WERI-Rb-1 (cell line): ENCODE results near the gene HMCN1.

Source experiments
- DNase-seq: peaks from one replicate; pipeline ENCODE4 v3.0.0-alpha.2; 2020
- H3K27ac ChIP-seq: fragments of 250-450 bp; sonication (Bioruptor Pico); 2 replicates; pipeline ENCODE4 v1.5.1; 2020; ENCODE audit warnings: mild to moderate bottlenecking, moderate library complexity
- H3K27me3 ChIP-seq: fragments of 250-450 bp; sonication (Bioruptor Pico); 2 replicates; pipeline ENCODE4 v1.5.1; 2021; ENCODE audit warnings: mild to moderate bottlenecking, low read depth, moderate library complexity; ENCODE audit not compliant: insufficient read depth, severe bottlenecking
- H3K36me3 ChIP-seq: fragments of 250-450 bp; sonication (Bioruptor Pico); 2 replicates; pipeline ENCODE4 v1.5.1; 2020; ENCODE audit warnings: mild to moderate bottlenecking, moderate library complexity
- H3K4me3 ChIP-seq: 2 replicates; pipeline ENCODE4 v1.5.1; 2011; ENCODE audit warnings: low read depth, mild to moderate bottlenecking, control low read depth, low read length
- H3K9me3 ChIP-seq: fragments of 250-450 bp; sonication (Bioruptor Pico); 2 replicates; pipeline ENCODE4 v1.5.1; 2021; ENCODE audit warnings: mild to moderate bottlenecking, moderate library complexity; ENCODE audit not compliant: severe bottlenecking
- TF ChIP-seq, protein P1 (sequence below): IDR thresholded peaks from 2 replicates; pipeline ENCODE4 v1.5.1; 2011; ENCODE audit warnings: low read depth, mild to moderate bottlenecking, control low read depth, inconsistent platforms, low read length

The HMCN1 gene

DNA sequence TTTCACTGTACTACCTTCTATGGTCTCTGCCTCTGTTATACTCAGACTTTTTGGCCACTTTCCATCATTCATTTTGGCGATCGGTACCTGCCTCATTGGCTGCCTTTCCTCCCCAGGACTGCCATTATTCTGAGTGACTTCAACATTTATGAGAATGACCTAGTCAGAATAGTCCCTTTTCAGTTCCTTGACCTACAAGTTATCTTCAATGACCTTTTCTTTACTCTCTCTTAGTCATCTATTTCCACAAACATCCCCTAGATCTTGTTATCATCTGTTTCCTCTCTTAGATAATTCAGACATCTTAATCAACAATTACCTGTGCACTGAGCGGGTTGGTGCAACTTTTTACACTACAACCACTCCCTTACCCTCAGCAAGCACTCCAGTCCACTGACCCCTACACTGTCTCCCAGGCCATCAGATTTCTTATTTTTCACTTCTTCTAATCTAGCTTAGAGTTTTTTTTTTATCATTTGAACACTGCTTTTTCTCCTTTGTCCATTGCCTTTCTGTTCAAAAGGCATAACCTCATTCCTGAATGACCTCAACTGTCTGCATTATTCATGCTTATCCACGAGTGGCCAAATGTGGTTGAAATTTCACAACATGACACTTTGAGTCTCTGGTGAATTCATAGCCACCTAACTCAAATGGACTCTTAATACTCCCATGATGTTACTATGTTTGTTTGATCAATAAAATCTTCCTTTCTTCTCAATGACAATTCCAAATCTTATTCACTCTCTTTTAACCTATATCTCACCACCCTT, 112.7 kb downstream of the HMCN1 start:
- Histone ChIP-seq H3K27ac (no peak overlapping the region), H3K36me3 (no peaks in the 10 kb centered on the region), H3K27me3 (peaks cover 4% of the 10 kb centered on the region), H3K4me3 (no peak overlapping the region), H3K9me3 (no peaks in the 10 kb centered on the region)
- no peak for DNase-seq
- TF ChIP-seq, protein P1, sequence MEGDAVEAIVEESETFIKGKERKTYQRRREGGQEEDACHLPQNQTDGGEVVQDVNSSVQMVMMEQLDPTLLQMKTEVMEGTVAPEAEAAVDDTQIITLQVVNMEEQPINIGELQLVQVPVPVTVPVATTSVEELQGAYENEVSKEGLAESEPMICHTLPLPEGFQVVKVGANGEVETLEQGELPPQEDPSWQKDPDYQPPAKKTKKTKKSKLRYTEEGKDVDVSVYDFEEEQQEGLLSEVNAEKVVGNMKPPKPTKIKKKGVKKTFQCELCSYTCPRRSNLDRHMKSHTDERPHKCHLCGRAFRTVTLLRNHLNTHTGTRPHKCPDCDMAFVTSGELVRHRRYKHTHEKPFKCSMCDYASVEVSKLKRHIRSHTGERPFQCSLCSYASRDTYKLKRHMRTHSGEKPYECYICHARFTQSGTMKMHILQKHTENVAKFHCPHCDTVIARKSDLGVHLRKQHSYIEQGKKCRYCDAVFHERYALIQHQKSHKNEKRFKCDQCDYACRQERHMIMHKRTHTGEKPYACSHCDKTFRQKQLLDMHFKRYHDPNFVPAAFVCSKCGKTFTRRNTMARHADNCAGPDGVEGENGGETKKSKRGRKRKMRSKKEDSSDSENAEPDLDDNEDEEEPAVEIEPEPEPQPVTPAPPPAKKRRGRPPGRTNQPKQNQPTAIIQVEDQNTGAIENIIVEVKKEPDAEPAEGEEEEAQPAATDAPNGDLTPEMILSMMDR = no peak

DNA sequence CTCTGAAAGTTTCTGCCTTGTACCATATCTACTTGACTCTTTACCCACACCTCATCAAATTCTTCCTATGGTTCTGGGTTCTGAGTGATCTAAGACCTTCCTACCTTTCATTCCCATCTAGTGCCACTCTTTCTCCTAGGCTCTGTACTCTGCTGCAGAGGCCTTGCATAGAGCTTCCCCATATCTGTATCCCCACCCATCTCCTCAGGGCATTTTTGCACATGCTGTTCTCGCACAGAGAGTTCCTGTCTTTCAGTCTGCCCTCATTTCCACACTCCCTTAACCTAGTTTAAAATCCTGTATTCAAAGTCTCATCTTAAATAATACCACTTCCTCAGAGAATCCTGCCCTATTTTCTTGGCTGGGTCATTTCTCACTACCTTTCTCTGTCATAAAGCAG, 114.8 kb downstream of the HMCN1 start:
- Histone ChIP-seq H3K27ac (no peak overlapping the region), H3K9me3 (no peaks in the 10 kb centered on the region), H3K27me3 (no peaks in the 10 kb centered on the region), H3K4me3 (no peak overlapping the region), H3K36me3 (no peaks in the 10 kb centered on the region)
- DNase-seq = no peak
- TF ChIP-seq, protein P1 = no peak

DNA sequence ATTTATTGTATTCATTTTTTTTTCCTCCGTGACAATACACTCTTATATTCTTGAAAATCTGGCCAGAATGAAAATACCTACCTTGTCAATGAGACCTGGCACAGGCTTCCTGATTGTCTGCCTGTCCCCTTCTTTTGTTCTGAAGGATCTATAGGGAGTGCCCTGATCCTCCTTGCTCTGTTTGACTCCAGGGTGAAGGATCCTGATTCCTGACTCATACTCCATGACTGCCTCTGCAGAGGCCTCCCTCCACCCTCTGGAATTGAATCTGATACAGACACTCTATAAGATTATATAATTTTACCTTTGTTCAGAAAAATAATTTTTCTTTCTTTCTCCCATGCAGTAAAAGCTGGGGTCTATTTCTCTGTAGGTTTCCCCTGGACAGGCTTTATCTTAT, 116.2 kb downstream of the HMCN1 start:
- Histone ChIP-seq H3K27ac (no peak overlapping the region), H3K27me3 (peaks cover 3% of the 10 kb centered on the region)

DNA sequence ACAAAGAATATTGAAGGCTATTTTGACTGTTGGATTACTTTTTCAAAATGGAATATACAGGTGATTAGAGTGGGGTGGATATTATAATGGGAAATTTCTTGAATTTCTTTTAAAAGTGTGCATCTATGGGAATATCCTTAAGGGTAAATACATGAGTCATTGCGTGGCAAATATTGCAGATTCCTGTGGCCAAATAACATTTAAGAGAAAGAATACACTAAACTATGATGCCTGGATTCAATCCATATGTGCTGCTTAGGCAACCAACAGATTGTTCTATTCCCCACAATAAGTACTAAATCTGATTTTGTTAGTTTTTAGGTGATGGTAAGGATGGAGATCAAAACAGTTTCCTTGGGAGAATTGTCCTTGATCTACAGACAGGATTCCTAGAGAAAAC, 119.5 kb downstream of the HMCN1 start:
- TF ChIP-seq, protein P1 = no peak
- DNase-seq = no peak
- Histone ChIP-seq H3K4me3 (no peak overlapping the region), H3K9me3 (no peaks in the 10 kb centered on the region), H3K27ac (no peak overlapping the region), H3K36me3 (no peaks in the 10 kb centered on the region), H3K27me3 (peaks cover 3% of the 10 kb centered on the region)

More for the DNA sequence above, 116.2 kb downstream of the HMCN1 start:
- H3K36me3 ChIP-seq = no peaks in the 10 kb centered on the region
- no peaks in the 10 kb centered on the region for H3K9me3 ChIP-seq
- no peak for DNase-seq
- TF ChIP-seq, protein P1 = no peak
- no peak overlapping the region for H3K4me3 ChIP-seq

DNA sequence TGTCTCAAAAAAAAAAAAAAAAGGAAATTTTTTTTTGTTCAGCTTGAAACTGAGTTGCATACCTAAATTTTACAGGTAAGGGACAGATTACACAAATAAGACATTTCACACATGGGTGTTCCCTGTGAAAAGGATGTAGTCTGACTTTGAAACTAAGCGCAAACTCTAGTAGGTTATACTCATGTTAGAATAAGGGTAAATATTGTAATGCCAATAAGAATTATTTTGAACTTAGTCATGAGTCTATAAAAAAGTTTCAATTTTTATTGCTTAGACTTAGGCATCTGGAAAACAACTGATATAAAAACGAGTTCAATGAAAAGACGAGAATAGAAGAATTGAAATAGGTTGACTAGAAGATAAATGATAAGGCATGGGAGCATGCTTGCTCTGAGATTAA, 122.3 kb downstream of the HMCN1 start:
- no peak overlapping the region for H3K4me3 ChIP-seq
- peaks cover 3% of the 10 kb centered on the region for H3K27me3 ChIP-seq
- no peaks in the 10 kb centered on the region for H3K36me3 ChIP-seq
- TF ChIP-seq, protein P1 = no peak
- no peak overlapping the region for H3K27ac ChIP-seq
- no peak for DNase-seq
- H3K9me3 ChIP-seq = no peaks in the 10 kb centered on the region

DNA sequence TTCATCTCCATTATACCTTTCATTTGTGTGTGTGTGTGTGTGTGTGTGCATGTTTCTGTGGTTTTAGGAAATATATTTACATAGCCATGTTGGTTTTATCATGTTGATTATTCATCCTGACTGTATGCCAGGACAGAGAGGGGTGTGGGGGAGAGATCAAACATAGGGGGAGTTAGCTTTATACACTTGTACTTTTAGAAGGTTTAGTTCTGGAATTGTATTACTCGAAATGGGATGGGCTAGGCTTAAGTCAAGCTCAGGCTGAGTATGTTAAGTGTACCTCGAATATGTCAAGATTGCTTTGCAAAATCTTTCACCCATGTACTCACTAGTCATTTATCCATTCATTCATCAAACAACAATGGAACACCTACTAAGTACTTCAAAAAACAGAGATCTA, 123.3 kb downstream of the HMCN1 start:
- Histone ChIP-seq H3K9me3 (no peaks in the 10 kb centered on the region), H3K4me3 (no peak overlapping the region), H3K27ac (no peak overlapping the region), H3K36me3 (no peaks in the 10 kb centered on the region), H3K27me3 (peaks cover 3% of the 10 kb centered on the region)
- no peak for DNase-seq
- TF ChIP-seq, protein P1 = no peak
